Stimulated activated naive CD4-positive, alpha-beta T cell treated with Interleukin-2 at 50 U/mL for 16 hours (primary cell): ENCODE measurements around the gene FBP1.

ENCODE experiments used
- DNase-seq: peaks from one replicate; lab custom pipeline; 2025; lab: John Stamatoyannopoulos, UW

Gene FBP1

DNA sequence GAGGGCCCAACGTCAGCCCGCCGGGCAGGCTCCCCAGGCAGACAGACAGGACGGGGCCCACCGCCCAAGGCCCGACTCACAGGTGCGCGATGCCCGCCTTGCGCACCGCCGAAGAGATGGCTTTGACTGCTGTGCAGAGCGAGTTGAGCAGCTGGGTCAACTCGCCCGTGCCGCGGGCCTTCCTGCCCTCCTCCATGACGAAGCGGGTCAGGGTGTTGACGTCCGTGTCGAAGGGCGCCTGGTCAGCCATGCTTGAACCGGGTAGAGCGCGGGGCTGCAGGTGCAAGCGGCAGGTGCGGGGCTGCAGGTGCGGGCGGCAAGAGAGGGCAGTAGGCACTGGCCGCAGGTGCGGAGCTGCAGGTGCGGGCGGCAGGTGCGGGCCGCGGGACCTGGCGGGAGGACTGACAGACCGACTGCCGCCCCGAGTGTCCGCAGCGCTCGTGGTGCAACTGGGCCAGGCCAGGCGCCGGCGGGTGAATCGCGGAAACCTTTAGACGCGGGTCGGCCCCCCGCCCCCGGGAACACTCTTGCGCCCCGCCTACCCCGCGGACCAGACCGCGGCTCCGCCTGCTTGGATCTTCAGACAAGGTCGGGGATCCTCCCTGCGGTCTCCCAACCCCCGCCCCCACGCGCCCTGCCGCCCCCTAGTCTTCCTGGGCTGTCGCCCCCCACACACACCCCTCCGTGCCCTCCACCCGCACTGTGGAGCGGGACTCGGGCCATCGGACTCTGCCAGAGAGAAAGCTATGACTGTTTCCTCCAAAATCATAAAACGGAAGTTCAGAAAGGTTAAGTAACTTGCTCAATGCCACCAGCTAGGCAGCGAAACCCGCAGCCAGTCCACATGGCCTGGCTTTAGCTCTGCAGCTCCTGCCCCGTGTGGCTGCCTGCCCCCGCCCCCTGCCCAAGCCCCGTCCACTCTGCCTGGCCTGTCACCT lies at the start of gene FBP1:
Gene FBP1, minus strand, starts transcription at position 458 of the 938 bp plus-strand sequence. Its CDS starts 208 bp downstream, at position 250.
- DNase-seq: peak; percentile 12

- DNase-seq: no peak
These were observed 48.1 kb upstream of the FBP1 start for GRCh38 chr9:94687451-94687850.

DNA sequence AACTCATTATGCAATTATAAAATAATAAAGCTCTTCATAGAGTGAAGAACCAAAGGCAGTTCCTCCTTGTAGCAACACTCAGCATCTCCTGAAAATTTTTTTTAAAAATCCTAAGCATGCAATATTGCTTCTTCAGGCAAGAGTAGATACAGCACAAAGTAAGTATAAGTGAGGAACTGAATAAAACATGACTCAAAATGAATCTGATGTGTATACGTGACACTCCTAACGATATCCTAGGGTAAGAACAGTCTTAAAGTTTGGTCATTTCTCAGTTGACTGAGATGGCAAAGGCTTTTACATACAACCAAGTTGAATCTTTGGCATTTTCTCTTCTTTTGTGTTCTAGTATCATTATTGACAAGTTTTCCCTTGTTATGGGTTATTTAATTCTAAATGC lies 46.0 kb upstream of the FBP1 start:
- no peak for DNase-seq

DNA sequence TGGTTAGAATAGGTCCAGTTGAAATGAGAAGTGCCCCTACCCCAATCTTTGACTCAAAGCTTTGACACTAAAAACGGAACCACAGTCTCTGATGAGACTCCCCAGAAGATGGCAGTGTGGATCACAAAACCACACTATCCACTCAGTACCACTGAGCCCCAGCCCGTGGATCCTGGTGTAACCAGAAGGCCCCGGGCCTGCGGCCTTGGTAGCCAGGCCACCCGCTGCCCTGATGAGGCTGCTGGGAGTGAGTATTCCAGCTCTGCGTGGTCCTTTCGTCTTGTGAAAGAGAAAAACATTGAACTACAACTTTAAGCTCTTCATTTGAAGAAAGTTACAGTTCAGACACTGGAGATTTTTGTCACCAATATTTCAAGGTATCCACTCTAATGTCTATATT lies 42.2 kb upstream of the FBP1 start:
- DNase-seq: peak; percentile 30

GRCh38 chr9:94680621-94681020 lies 41.3 kb upstream of the FBP1 start:
- no peak for DNase-seq

- DNase-seq: no peak
These were observed 40.7 kb upstream of the FBP1 start for GRCh38 chr9:94680020-94680419.

DNA sequence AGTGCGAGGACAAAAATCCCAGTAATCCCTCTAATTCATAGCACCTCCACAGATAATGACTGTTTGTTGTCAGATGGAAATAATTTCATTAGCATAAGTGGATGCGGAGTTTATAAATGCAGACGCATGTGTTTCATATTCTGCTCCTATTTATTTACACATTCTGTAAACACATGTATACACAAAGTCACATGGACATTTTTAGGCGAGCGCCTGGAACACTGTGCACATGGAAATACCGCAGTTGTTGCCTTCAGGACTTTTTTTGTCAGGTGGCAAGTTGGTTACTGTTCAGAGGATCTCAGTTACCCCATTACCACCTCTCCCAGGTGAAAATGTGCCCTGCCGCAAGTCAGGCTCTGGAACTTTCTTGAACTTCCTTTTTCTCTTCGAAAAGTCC lies 40.3 kb upstream of the FBP1 start:
- no peak for DNase-seq

DNA sequence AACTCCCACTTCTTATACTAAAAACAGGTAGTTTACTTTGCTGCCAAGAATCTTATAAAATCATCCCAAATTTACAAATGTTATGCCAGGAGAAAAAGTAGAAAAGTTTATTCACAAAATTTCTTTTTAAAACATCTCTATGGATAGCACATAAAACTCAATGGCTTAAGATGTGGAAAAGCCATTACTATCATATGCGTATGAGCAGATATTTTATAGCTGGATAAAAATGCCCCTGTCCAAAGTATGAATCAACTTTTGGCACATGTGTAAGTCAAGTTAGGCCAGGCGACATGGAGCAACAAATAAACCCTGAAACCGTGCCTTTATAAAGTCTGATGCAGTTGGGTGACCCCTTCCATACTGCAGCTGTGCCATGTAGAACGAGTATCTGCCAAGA lies 38.6 kb upstream of the FBP1 start:
- DNase-seq: no peak

DNA sequence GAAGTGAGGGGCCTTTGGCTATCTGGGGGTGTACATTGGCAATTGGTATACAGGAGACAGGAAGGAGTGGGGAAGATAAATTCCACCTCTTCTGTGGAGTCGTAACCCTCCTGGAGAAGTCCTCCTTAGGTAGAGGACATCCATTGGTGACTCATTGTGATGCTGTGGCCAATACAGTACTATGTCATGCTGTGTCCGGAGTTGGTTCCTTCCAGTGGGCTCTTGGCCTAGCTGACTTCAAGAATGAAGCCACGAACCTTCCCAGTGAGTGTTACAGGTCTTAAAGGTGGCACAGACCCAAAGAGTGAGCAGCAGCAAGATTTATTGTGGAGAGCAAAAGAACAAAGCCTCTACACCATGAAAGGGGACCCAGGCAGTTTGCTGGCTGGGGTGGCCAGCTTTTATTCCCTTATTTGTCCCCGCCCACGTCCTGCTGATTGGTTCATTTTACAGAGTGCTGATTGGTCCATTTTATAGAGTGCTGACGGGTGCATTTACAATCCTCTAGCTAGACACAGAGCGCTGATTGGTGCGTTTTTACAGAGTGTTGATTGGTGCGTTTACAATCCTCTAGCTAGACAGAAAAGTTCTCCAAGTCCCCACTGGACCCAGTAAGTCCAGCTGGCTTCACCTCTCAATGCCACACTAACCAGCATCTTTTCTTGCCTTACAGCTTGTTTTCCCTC lies 37.3 kb upstream of the FBP1 start:
- no peak for DNase-seq

DNA sequence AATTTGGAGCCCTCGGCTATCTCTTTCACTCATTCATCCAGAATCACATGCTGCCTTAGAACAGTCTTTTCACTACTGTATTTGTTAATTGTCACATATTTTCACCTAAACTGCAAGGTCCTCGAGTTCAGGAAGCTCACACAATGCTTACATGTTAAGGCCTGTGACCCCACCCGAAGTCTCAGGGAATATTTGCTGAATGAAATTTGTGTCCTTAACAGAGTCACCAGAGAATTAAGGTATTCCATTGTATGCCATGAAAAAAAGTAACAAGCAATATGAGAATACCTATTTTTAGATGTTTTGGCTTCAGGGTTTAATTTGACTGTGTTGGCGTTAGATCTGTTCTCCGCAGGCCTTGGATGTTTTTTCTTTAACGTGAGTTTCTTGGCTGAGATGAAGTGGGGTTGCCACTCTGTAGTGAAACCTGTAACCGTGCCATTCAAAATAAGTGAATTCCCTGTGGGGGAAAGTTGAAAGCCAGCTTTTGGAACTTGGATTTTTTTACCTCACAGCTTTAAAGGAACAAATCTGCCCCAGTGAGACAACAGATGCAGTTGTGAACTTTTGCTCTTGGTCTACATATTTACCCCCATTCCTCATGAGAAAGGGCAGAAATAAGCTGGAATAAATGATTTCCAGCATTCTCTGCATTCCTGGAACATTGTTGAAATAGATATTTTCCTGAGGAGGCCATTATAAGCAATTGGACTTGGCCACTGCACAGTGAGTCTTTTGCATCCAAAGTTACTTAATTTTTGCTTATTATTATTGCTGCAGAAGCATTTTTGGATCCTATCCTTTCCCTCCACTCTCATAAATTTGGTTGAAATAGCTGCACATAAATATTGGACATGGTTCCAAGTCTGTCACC lies 35.9 kb upstream of the FBP1 start:
- no peak for DNase-seq

- DNase-seq: no peak
These were observed 33.6 kb upstream of the FBP1 start for GRCh38 chr9:94672811-94673487.

GRCh38 chr9:94668928-94669729 lies 29.8 kb upstream of the FBP1 start:
- peak; percentile 38 for DNase-seq

GRCh38 chr9:94668418-94668927 lies 29.2 kb upstream of the FBP1 start:
- DNase-seq: no peak

DNA sequence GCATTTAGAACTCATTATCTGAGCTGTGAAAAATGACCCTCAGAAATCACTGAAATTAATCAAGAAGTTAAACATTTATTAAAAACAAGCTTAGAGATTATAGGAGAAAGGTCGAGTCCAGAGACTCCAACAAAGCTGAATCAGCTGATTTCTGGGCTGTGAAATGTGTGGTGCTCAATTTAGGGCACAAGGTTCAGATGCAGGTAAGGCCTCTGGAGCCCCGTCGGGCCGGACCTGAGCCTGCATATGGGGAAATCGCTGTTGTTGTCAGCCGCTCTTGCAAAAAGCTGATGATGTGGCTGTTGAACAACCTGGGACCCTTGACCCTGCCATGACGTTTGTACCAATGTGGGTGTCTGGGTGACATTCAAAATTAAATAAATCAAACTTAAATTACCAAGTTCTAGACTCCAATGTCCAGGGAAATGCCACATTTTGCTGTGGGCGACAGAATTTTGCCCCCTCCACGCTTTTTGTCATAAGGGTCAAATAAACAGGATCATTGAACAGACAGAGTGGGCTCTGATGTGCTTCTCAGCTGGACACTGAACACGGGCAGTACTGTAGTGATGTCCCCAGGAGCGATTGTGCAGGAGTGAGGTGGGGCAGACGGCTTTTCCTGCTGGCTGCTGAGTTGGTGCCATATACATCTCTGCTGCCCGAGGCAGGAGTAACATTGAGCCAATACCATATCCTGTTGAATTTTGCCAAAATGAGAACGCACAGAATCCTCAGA lies 27.2 kb upstream of the FBP1 start:
- no peak for DNase-seq

- DNase-seq: no peak
These were observed 26.3 kb upstream of the FBP1 start for GRCh38 chr9:94665613-94666012.

DNA sequence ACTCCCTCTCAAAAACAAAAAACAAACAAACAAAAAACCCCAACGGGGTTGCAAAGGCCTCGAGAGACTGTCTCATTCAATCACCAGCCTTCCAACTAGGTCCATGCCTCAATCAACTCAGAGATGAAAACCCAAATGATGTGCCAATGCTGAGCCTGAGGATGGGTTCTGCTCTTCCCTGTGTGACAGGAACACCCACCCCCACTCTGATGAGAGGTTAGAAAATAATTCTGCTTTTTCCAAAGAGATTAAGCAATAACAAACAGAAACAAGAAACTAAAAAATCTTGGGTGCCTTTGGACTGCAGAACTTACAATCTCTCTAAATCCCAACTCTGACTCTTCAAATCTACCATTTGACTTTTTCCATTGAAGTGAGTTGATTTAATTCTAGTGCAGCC lies 25.5 kb upstream of the FBP1 start:
- no peak for DNase-seq

DNA sequence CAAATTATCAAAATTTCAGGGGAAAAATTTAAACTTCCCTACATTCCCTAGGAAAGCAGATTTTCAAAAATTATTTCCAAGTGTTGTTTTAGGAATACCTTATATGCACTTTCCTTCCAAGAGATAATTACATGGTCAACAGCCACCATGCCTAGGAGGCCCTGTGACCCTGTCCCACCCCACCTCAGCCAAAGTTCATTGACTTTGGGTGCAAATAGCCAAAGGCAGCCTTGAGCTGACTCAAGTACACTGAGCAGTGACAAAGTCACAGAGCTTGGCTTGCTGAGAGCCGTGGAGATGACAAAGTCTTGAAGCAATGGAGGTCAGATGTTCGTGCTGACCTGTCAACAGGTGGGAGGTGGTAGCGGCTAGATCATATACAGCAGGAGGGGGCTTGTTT lies 24.3 kb upstream of the FBP1 start:
- DNase-seq: no peak

DNA sequence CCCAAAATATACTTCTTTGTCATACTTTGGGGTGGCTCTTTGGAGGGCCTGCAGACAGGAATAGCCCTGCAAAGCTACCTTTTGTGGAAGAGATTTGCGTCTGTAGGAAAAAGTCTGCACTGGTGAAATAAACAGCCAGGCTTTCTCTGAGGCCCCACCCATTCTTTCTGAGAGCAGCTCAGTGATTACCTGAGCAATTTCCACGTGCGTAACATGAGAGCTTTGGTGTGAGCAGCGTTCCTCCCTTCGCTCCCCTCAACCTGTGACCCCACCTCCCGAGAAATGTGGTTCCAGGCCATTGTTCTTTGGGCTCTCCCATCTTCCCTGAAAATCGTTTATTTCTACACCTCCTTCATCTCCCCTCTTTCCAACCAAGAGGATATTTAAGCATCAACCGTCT lies 23.8 kb upstream of the FBP1 start:
- DNase-seq: no peak

DNA sequence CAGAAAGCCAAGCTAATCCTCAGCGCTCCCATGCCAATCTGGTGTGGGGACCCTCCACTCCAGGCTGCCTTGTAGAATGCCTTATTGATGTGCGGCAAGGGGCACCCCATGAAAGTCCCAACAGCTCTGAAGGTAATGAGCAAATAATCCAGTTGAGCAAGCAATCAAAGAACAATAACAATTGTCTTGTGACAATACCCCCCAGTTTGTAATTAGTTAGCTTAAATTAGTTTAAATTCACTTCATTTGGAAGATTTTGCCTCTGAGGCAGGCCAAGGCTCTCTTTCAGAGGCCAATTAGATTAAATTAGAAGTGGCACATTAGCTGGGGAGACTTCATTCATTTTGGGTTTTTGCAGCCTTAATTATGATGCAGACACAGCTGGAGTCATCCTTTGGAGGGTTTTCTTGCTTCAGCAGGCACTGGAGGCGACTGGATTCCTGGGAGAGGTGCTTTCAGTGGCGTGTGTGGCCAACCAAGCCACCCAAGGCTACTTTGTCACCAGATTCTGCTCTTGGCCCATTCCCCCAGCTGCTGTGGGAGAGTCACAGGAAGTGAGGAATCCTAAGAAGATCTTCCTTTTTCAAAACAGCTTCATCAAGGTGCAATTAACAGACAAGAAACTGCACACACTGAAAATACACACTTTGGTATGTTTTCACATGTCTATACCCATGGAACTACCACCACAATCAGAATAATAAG lies 17.9 kb upstream of the FBP1 start:
- DNase-seq: no peak
